ENCODE measurements around the gene GPR153.

Gene GPR153

GRCh38 chr1:6198646-6199297 lies 62.1 kb downstream of the GPR153 start:
- peak; percentile 70 for DNase-seq

- DNase-seq: no peak
These were observed 63.0 kb downstream of the GPR153 start for GRCh38 chr1:6197746-6198427.

All from NCI-H510A treated with DMSO at 0.1 percent for 48 hours (cell line).